Activated T-helper 1 cell treated with anti-CD3 and anti-CD28 coated beads, Interleukin-12 subunit alpha, Interleukin-12 subunit beta, Interleukin-2, Interleukin-4 antibody, amounts not matched to agents 30 ng/mL and 10 ng/mL and 1 ng/mL, durations not matched to agents 14 hours and 24 hours and 36 hours (primary cell): ENCODE measurements around the gene SSH3. TPM values are rescaled to one million over a fixed set of nuclear protein-coding genes. Genes with fewer than 3 reads are reported as not detected.

Source experiments
- DNase-seq: peaks from one replicate; pipeline ENCODE4 v3.0.0; 2021; ENCODE audit warnings: low spot score
- H3K27ac Mint-ChIP-seq: one replicate; pipeline ENCODE4 v1.8.0; 2021; ENCODE audit warnings: mild to moderate bottlenecking, mixed read lengths
- H3K27me3 Mint-ChIP-seq: one replicate; pipeline ENCODE4 v1.8.0; 2022; ENCODE audit warnings: mild to moderate bottlenecking, moderate library complexity, mixed read lengths; ENCODE audit not compliant: insufficient read depth
- H3K36me3 Mint-ChIP-seq: one replicate; pipeline ENCODE4 v1.8.0; 2021; ENCODE audit warnings: low read depth, mixed read lengths
- H3K4me1 Mint-ChIP-seq: one replicate; pipeline ENCODE4 v1.8.0; 2021; ENCODE audit warnings: low read depth, mixed read lengths
- H3K4me3 Mint-ChIP-seq: one replicate; pipeline ENCODE4 v1.8.0; 2021; ENCODE audit warnings: mild to moderate bottlenecking, moderate library complexity, mixed read lengths
- H3K9me3 Mint-ChIP-seq: one replicate; pipeline ENCODE4 v1.8.0; 2021; ENCODE audit warnings: mixed read lengths
- intact Hi-C: fragments of 100-400 bp; cut with micrococcal nuclease; formaldehyde crosslinking; loops from one replicate; pipeline ENCODE4 v1.15.1; 2024
- total RNA-seq: library from RNA; stranded (reverse); gene quantifications from 2 replicates; pipeline ENCODE4 v1.2.3, GENCODE V29; 2022

Gene SSH3
- total RNA-seq, 1 donor from 2014 or later: 9.4 TPM

- Mint-ChIP-seq H3K4me3 (peak overlapping the region; percentile 43), H3K4me1 (peaks cover 34% of the 10 kb centered on the region), H3K27ac (peak overlapping the region; percentile 48), H3K36me3 (peaks cover 42% of the 10 kb centered on the region), H3K9me3 (peaks cover 15% of the 10 kb centered on the region), H3K27me3 (peaks cover 2% of the 10 kb centered on the region)
- intact Hi-C loops: loop anchor here (1.0 kb wide), 1 partner anchor 10 kb away; the partner anchor contains the start of gene SSH3
- no peak for DNase-seq
Observed at GRCh38 chr11:67293090-67293489, 10.2 kb upstream of the SSH3 start.

GRCh38 chr11:67295846-67296245 is 7.5 kb upstream of the SSH3 start:
- no peak for DNase-seq
- Mint-ChIP-seq H3K4me3 (no peak overlapping the region), H3K27me3 (no peaks in the 10 kb centered on the region), H3K36me3 (peaks cover 52% of the 10 kb centered on the region), H3K4me1 (peaks cover 38% of the 10 kb centered on the region), H3K9me3 (peaks cover 15% of the 10 kb centered on the region), H3K27ac (no peak overlapping the region)
- intact Hi-C loops: no loop called here

- H3K4me3 Mint-ChIP-seq: no peak overlapping the region
- intact Hi-C loops: no loop called here
- H3K9me3 Mint-ChIP-seq: peaks cover 15% of the 10 kb centered on the region
- DNase-seq: no peak
- peak overlapping the region; percentile 55 for H3K27ac Mint-ChIP-seq
- H3K27me3 Mint-ChIP-seq: no peaks in the 10 kb centered on the region
- peaks cover 22% of the 10 kb centered on the region for H3K4me1 Mint-ChIP-seq
- H3K36me3 Mint-ChIP-seq: peaks cover 38% of the 10 kb centered on the region
Observed at GRCh38 chr11:67298786-67299185, 4.5 kb upstream of the SSH3 start.

GRCh38 chr11:67299471-67300191 is 3.7 kb upstream of the SSH3 start:
- H3K27ac Mint-ChIP-seq: no peak overlapping the region
- H3K36me3 Mint-ChIP-seq: peaks cover 34% of the 10 kb centered on the region
- intact Hi-C loops: no loop called here
- no peaks in the 10 kb centered on the region for H3K27me3 Mint-ChIP-seq
- H3K9me3 Mint-ChIP-seq: peaks cover 15% of the 10 kb centered on the region
- peaks cover 21% of the 10 kb centered on the region for H3K4me1 Mint-ChIP-seq
- DNase-seq: no peak
- no peak overlapping the region for H3K4me3 Mint-ChIP-seq

GRCh38 chr11:67300256-67300755 is 3.0 kb upstream of the SSH3 start:
- intact Hi-C loops: no loop called here
- DNase-seq: no peak
- Mint-ChIP-seq H3K27ac (no peak overlapping the region), H3K4me1 (peaks cover 23% of the 10 kb centered on the region), H3K4me3 (no peak overlapping the region), H3K9me3 (peaks cover 15% of the 10 kb centered on the region), H3K36me3 (peaks cover 31% of the 10 kb centered on the region), H3K27me3 (no peaks in the 10 kb centered on the region)

GRCh38 chr11:67300756-67301312 is 2.5 kb upstream of the SSH3 start:
- no peak overlapping the region for H3K4me3 Mint-ChIP-seq
- H3K4me1 Mint-ChIP-seq: peaks cover 23% of the 10 kb centered on the region
- intact Hi-C loops: no loop called here
- H3K27ac Mint-ChIP-seq: no peak overlapping the region
- no peak for DNase-seq
- H3K36me3 Mint-ChIP-seq: peaks cover 29% of the 10 kb centered on the region
- no peaks in the 10 kb centered on the region for H3K27me3 Mint-ChIP-seq
- H3K9me3 Mint-ChIP-seq: peaks cover 12% of the 10 kb centered on the region

- peaks cover 6% of the 10 kb centered on the region for H3K9me3 Mint-ChIP-seq
- H3K27me3 Mint-ChIP-seq: no peaks in the 10 kb centered on the region
- no peak overlapping the region for H3K4me3 Mint-ChIP-seq
- intact Hi-C loops: no loop called here
- no peak for DNase-seq
- no peak overlapping the region for H3K27ac Mint-ChIP-seq
- peaks cover 23% of the 10 kb centered on the region for H3K36me3 Mint-ChIP-seq
- H3K4me1 Mint-ChIP-seq: peaks cover 19% of the 10 kb centered on the region
Observed at GRCh38 chr11:67301313-67301921, 1.9 kb upstream of the SSH3 start.

GRCh38 chr11:67301951-67302516 is 1.3 kb upstream of the SSH3 start:
- H3K4me3 Mint-ChIP-seq: peak overlapping the region; percentile 15
- H3K27me3 Mint-ChIP-seq: no peaks in the 10 kb centered on the region
- DNase-seq: no peak
- intact Hi-C loops: loop anchor here (2.0 kb wide), 2 partner anchors 13 to 15 kb away; partner anchors contain the start of gene ANKRD13D
- H3K36me3 Mint-ChIP-seq: peaks cover 17% of the 10 kb centered on the region
- H3K9me3 Mint-ChIP-seq: peaks cover 1% of the 10 kb centered on the region
- H3K4me1 Mint-ChIP-seq: peaks cover 14% of the 10 kb centered on the region
- H3K27ac Mint-ChIP-seq: no peak overlapping the region

GRCh38 chr11:67302571-67303131 is 679 bp upstream of the SSH3 start:
- peaks cover 16% of the 10 kb centered on the region for H3K36me3 Mint-ChIP-seq
- intact Hi-C loops: loop anchor here (1.0 to 2.0 kb wide), 3 partner anchors 9 to 14 kb away; partner anchors contain the start of gene ANKRD13D
- no peak overlapping the region for H3K27ac Mint-ChIP-seq
- no peaks in the 10 kb centered on the region for H3K27me3 Mint-ChIP-seq
- no peak for DNase-seq
- H3K9me3 Mint-ChIP-seq: no peaks in the 10 kb centered on the region
- H3K4me3 Mint-ChIP-seq: peak overlapping the region; percentile 15
- peaks cover 12% of the 10 kb centered on the region for H3K4me1 Mint-ChIP-seq

- no peak overlapping the region for H3K4me3 Mint-ChIP-seq
- H3K36me3 Mint-ChIP-seq: peaks cover 7% of the 10 kb centered on the region
- H3K27me3 Mint-ChIP-seq: no peaks in the 10 kb centered on the region
- DNase-seq: no peak
- H3K4me1 Mint-ChIP-seq: peaks cover 5% of the 10 kb centered on the region
- intact Hi-C loops: loop anchor here (1.0 to 2.0 kb wide), 3 partner anchors 11 to 15 kb away; partner anchors contain the start of gene ANKRD13D
- no peak overlapping the region for H3K27ac Mint-ChIP-seq
- H3K9me3 Mint-ChIP-seq: no peaks in the 10 kb centered on the region
Observed at GRCh38 chr11:67303835-67304411, 593 bp downstream of the SSH3 start.

- peaks cover 5% of the 10 kb centered on the region for H3K4me1 Mint-ChIP-seq
- no peak overlapping the region for H3K4me3 Mint-ChIP-seq
- no peaks in the 10 kb centered on the region for H3K27me3 Mint-ChIP-seq
- no peaks in the 10 kb centered on the region for H3K9me3 Mint-ChIP-seq
- DNase-seq: no peak
- intact Hi-C loops: no loop called here
- no peak overlapping the region for H3K27ac Mint-ChIP-seq
- peaks cover 6% of the 10 kb centered on the region for H3K36me3 Mint-ChIP-seq
Observed at GRCh38 chr11:67304511-67305113, 1.3 kb downstream of the SSH3 start.
